Stimulated activated CD4-positive, alpha-beta T cell treated with anti-CD3 and anti-CD28 coated beads, Interleukin-15, amount 100 ng/mL, for 48 hours (primary cell): ENCODE results near the gene ASCC3.
"Not testable (repeated sequence)": the region's sequence is repeated elsewhere in the genome, so short reads cannot be mapped to it uniquely, and the experiment has no call there.

Source experiments
- DNase-seq, 2 donors: peaks; one replicate each; pipeline ENCODE4 v3.0.0-alpha.2; 2020; ENCODE audit warnings: low read depth in 2 of 2

ASCC3 gene

DNA sequence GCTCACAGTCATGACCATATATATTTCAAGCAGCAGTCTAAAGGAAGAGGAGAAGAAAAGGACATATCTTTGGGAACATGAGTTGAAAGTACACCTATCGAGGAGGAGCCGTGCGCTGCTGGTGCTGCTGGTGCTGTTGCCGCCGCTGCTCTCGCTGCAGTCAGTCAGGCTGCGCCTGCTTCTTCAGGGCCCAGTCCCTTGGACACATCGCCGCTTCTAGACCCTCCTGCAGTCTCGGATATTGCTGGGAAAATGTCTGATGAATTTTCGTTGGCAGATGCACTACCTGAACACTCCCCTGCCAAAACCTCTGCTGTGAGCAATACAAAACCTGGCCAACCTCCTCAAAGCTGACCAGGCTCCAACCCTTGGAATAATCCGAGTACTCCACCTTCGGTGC, 8.2 kb upstream of the ASCC3 start:
- DNase-seq, result no peak

DNA sequence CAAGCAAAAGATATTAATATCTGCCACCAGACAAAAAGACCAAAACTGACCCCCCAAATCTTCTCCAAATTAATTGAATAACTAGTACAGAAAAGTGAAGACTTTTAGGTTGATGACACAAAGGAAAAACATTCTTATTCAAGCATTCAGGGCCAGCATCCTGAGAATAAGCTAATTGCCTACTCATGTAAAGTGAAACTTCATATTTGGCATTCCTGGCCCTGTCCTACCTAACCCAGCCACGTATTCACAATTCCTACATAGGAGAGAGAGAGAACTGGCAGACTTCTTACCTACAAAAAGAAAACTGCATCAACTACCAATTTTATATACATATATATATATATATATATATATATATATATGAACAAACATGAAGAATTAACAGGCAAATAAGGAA, 4.9 kb upstream of the ASCC3 start:
- no peak for DNase-seq

DNA sequence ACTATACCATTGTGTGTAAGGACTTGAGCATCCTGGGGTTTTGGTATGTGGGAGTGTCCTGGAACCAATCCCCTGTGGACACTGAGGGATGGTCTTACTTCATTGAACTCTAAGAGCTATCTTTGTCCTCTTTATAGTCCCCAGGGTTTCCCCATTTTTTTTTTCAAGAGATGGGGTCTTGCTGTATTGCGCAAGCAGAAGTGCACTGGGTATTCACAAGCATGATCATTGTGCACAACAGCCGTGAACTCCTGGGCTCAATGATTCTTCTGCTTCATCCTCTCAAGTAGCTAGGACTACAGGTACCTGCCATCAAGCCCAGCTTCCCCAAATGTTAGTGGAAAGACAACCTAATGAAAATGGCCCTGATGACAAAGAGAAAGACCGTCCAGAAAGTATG, 2.2 kb upstream of the ASCC3 start:
- no peak for DNase-seq

GRCh38 chr6:100881707-100882040, 545 bp upstream of the ASCC3 start:
- no peak for DNase-seq

GRCh38 chr6:100880149-100880852, 828 bp downstream of the ASCC3 start:
- no peak for DNase-seq

- no peak for DNase-seq
Observed at GRCh38 chr6:100879317-100879716, 1.8 kb downstream of the ASCC3 start.

DNA sequence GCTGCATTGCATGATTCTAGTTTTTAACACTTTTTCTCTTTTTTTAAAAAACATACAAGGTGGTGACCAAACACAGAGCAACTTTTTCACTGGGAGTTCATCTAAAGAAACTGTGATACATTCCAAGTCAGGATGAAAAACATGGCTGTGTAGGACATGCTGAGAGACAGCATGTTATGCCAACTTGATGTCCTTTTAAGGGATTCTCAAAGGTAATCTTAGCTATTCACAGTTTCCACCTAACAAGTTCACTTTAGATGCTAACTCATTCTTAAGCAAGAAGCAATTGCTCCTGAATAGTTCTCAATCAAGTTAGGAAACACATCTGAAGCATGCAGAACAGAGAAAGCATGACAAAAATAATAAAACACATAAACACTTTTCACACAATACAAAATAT, 3.3 kb downstream of the ASCC3 start:
- DNase-seq, result no peak

DNA sequence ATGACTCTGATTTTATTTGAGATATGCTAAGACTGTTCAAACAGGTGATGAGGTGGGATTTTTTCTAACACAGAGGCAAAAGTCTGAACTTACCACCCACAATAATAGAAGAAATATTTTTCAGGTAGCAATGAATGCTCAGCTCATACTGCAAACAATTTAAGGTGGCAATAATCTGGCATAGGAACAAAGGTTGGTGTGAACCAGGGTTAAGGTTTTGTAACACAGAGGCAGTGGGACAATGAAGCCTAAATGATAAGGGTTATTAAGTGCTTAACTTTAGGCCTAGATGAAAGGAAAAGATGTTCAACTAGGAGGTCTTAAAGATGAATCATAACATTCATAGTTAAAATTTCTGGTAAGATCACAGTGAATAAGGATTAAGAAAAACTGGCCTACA, 4.9 kb downstream of the ASCC3 start:
- no peak for DNase-seq

DNA sequence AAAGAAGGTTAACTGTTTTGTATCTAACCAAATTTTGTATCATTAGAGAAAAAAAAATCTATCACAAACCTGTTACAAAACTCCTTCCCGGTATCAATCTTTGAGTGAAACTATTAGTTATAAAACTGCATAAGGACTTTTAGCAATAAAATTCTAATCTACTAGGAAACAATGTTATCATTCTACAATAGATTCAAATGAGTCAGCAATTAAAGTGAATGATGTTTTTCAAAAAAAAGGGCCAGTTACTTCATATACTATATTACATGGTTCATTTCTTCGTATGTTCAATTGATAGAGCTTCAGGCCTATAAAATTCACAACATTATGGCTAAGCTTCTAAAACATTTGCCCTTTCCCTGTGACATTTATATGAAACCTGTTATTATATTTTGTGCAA, 15.6 kb downstream of the ASCC3 start:
- DNase-seq, result no peak

- DNase-seq, result no peak
Observed at GRCh38 chr6:100862063-100862462, 19.1 kb downstream of the ASCC3 start.

- no peak for DNase-seq
Observed at GRCh38 chr6:100856146-100856545, 25.0 kb downstream of the ASCC3 start.

DNA sequence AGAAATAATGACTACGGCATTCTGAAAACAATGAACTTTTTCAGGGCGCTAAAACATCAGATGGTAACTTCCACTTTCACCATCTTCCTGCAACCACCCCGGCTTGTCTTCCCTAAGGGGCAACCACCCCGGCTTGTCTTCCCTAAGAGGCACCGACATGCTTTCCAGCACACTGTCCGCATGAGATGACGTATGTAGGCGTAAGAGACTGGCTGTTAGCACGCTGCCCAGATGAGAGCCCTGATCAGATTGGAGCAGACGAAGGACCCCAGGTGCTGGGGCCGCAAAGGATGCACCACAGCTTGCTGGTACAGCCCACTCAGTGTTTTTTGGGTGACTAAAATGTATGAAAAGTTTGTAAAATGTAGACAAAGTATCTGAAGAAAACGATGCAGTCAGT, 29.3 kb downstream of the ASCC3 start:
- DNase-seq, result no peak

- no peak for DNase-seq
Observed at GRCh38 chr6:100850174-100850573, 31.0 kb downstream of the ASCC3 start.

DNA sequence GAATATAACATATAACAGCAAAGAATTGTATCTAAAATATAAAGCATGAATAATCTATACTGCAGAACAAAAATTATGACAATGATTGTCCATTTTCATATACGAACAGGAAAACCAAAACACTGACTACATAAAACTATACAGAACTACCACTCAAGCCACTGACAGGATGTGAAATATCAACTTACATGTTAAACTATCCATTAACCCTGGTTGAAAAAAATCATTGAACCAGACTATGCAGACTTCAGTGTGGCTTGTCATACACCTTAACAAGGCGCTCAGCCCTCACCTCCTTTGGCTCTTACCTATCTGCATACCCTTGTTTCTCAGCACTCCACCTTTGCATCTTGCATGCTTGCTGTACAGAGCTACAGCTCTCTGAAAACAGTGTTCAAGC, 34.9 kb downstream of the ASCC3 start:
- no peak for DNase-seq

- no peak for DNase-seq
Observed at GRCh38 chr6:100845676-100846075, 35.5 kb downstream of the ASCC3 start.

DNA sequence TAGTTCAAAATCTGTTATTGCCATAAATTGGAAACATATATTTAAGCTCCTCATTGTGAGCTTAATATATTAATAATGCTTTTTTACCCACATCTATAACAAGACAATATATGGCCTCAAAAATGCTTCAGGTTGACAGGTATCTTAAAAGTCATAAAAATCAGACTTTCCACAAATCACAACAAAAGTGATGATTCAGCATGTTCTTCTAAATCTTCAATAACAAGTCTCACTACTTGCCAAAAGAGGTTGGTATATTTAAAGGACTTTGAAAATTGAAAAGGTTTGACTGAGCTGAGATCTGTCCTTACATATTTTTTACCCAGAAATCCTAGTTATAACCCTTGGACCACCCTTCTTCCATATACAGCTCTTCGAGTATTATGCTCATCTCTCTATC, 41.7 kb downstream of the ASCC3 start:
- DNase-seq, result no peak

DNA sequence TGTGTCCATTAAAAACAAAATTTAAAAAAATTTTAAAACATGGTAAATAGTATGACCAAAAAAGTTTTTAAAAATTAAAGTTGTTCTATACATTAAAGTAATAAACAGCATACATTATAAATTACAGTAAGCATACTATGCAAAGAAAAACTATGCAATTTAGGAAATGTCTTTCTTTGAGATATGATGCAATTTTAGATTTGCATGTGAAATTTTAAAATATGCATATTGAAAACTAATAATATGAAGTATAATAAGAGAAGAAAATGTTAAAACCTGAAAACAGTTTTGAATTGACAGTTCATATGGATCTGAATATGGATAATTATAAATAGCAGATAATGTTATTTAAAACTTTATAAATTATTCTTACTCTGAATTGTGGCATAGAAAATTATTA, 43.1 kb downstream of the ASCC3 start:
- no peak for DNase-seq

GRCh38 chr6:100833972-100834574, 47.1 kb downstream of the ASCC3 start:
- DNase-seq, result no peak

DNA sequence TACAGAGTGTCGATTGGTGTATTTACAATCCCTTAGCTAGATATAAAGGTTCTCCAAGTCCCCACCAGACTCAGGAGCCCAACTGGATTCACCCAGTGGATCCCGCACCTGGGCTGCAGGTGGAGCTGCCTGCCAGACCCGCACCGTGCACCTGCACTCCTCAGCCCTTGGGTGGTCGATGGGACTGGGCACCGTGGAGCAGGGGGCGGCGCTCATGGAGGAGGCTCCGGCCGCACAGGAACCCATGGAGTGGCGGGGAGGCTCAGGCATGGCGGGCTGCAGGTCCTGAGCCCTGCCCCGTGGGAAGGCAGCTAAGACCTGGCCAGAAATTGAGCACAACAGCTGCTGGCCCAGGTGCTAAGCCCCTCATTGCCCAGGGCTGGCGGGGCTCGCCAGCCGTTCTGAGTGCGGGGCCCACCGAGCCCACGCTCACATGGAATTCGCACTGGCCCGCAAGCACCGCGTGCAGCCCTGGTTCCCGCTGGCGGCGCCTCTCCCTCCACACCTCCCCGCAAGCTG, 52.0 kb downstream of the ASCC3 start:
- not testable (repeated sequence) for DNase-seq

DNA sequence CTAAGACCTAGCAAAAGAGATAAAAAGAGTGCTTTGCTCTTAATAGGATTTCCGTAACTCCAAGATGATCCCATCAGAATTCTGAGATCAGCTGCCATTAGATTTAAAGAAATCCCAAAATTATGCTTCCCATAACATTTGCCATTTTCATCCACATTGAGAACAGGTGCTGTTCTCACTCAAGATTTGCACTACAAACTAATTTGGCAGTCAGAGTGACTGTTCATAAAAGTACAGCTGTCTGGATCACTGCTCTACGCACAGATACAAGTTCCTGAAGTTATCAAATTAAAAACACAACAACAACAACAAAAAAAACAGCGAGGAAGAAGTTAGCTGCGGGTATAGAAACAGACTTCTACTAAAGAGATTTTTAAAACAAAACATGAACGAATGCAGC, 58.1 kb downstream of the ASCC3 start:
- DNase-seq, result no peak

- DNase-seq, result no peak
Observed at GRCh38 chr6:100818066-100818465, 63.1 kb downstream of the ASCC3 start.

DNA sequence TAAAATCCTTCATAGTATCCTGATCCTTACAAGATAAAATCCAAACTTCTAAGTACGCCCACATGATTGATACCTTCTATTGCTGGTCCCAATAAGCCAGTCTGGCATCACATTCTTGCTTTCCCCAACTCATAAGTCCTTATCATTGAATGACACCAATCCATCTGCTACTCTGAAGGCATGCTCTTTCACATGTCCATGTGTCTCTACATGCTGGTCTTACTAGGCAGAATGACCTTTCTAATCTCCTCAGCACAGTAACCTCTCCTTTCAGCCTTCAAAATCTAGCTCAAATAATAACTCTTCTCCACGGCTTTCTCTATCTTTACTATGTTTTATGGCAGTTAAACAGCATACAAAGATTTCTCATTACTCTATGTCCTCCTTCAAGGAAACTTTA, 71.1 kb downstream of the ASCC3 start:
- DNase-seq, result no peak

GRCh38 chr6:100809346-100809745, 71.8 kb downstream of the ASCC3 start:
- DNase-seq, result no peak
